CD4-positive, alpha-beta T cell treated with Interleukin-6 for 4 hours (primary cell): Measurements from ENCODE around the gene APOBR.
"Not testable (repeated sequence)": the region's sequence is repeated elsewhere in the genome, so short reads cannot be mapped to it uniquely, and the experiment has no call there.

Experiments used
- DNase-seq: peaks from one replicate; pipeline ENCODE4 v3.0.0-alpha.2; 2020; ENCODE audit warnings: mixed read lengths

Gene APOBR

GRCh38 chr16:28498666-28499381 lies 4.4 kb downstream of the APOBR start:
- no peak for DNase-seq

- no peak for DNase-seq
These were observed 5.4 kb downstream of the APOBR start for GRCh38 chr16:28499854-28500253.

- DNase-seq, result not testable (repeated sequence)
These were observed 6.2 kb downstream of the APOBR start for GRCh38 chr16:28500476-28501180.

- DNase-seq, result no peak
These were observed 7.1 kb downstream of the APOBR start for GRCh38 chr16:28501258-28502232.

GRCh38 chr16:28502290-28502689 lies 7.8 kb downstream of the APOBR start:
- no peak for DNase-seq

- no peak for DNase-seq
These were observed 9.2 kb downstream of the APOBR start for GRCh38 chr16:28503470-28504259.

GRCh38 chr16:28504707-28505404 lies 10.4 kb downstream of the APOBR start:
- DNase-seq, result no peak

GRCh38 chr16:28505489-28506137 lies 11.2 kb downstream of the APOBR start:
- no peak for DNase-seq

GRCh38 chr16:28511031-28511430 lies 16.6 kb downstream of the APOBR start:
- no peak for DNase-seq

GRCh38 chr16:28511801-28512789 lies 17.7 kb downstream of the APOBR start:
- no peak for DNase-seq

GRCh38 chr16:28513484-28514181 lies 19.2 kb downstream of the APOBR start:
- no peak for DNase-seq

- DNase-seq, result no peak
These were observed 19.8 kb downstream of the APOBR start for GRCh38 chr16:28514246-28514645.

GRCh38 chr16:28520672-28521071 lies 26.2 kb downstream of the APOBR start:
- DNase-seq, result no peak

GRCh38 chr16:28521436-28521835 lies 27.0 kb downstream of the APOBR start:
- no peak for DNase-seq

- DNase-seq, result no peak
These were observed 28.3 kb downstream of the APOBR start for GRCh38 chr16:28522792-28523191.

- DNase-seq, result no peak
These were observed 30.3 kb downstream of the APOBR start for GRCh38 chr16:28524681-28525171.

GRCh38 chr16:28526201-28527099 lies 32.0 kb downstream of the APOBR start:
- no peak for DNase-seq
